NT2/D1 (cell line): ENCODE results near the gene ARVCF.

ENCODE experiments used
- SUZ12 ChIP-seq: IDR thresholded peaks from 2 replicates; pipeline ENCODE4 v1.6.1; 2011; ENCODE audit not compliant: insufficient read length, insufficient read depth; ENCODE audit errors: extremely low read depth
- YY1 ChIP-seq: IDR thresholded peaks from 2 replicates; pipeline ENCODE4 v1.6.1; 2011; ENCODE audit not compliant: insufficient read length, insufficient read depth

DNA sequence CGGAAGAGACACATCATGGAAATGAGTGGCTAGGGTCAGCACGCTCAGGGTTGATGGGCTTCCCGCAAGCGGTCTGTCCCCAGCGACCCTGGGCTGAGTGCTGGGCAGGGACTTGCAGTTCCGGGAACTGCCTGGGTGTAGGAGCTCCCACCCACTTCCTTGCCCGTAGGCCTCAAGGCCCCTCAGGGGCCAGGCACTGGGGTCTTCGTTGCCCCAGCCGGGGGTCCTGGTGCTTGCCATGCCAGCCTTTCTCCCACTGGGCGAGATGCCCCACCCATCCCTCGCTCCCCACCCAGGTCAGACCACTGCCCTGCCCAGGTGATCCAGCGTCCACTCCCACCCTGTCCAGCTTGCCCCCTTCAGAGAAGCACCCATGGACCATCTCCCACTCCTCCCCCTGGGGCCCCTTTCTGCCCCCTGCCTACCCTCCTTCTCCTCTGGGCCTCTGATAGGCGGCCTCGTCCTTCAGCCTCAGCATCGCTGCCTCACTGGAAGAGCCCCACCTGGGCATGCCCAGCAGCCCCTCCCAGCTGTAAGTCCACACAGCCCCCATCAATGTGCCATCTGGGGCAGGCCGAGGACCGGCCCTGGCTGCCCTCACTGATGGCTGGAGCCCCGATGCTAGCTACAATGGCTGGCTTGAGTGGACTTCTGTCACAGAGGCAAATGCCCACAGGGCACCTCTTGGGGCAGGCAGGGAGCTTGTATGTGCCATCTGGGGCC is 45.6 kb upstream of the ARVCF start:
- TF ChIP-seq YY1: no peak
- no peak for TF ChIP-seq SUZ12
